ENCODE results near the gene GATC.
"Not testable (repeated sequence)": the region's sequence is repeated elsewhere in the genome, so short reads cannot be mapped to it uniquely, and the experiment has no call there.

GATC gene

DNA sequence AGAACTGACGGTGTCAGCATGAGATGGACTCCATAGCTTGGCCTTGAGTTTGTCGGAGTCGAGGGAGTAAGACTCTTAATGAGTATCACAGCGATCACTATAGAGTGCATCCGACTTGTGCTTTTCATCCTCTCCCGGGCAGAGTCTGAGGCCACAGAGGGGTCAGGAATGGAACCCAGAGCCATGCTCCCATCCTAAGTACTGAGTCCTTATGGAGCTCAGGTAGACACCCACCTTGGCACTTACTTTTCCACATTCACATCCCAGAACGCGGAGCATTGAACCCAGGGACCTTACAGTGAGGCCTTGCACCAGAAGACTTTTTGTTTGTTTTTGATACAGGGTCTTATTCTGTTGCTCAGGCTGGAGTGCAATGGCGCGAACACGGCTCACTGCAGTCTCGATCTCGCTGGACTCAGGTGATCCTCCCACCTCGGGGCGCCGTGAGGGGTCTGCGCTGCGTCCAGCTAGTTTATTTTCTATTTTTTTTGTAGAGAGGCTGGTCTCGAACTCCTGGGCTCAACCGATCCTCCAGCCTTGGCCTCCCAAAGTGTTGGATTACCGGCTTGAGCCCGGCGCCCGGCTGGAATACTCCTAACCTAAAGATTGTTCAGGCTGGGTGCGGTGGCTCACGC is 24.0 kb downstream of the GATC start:
- no peak for DNase-seq

DNA sequence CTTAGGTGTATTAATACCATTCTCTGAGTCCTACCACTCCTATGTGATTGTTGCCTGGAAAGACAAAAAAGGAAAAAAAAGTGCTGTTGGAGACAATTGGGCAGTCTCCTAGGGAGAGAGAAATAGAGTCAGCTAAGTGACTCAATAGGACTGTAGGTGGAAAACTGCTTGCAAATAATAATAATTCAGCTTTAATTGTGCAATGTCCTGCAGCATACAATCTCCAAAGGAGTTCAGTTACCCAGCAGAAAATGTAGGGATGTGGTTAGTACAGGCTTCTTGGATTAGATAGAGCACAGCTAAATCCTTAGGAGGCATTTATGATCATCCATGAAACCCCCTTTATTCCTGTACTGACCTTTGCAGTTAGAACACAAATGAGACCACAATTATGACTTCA is 26.3 kb downstream of the GATC start:
- no peak for DNase-seq

GRCh38 chr12:120473807-120474615 is 27.8 kb downstream of the GATC start:
- peak; percentile 13 for DNase-seq

GRCh38 chr12:120474616-120474960 is 28.3 kb downstream of the GATC start:
- DNase-seq, result no peak

GRCh38 chr12:120475643-120476042 is 29.4 kb downstream of the GATC start:
- DNase-seq, result no peak

- DNase-seq, result no peak
Measured at GRCh38 chr12:120479458-120479857, 33.2 kb downstream of the GATC start.

DNA sequence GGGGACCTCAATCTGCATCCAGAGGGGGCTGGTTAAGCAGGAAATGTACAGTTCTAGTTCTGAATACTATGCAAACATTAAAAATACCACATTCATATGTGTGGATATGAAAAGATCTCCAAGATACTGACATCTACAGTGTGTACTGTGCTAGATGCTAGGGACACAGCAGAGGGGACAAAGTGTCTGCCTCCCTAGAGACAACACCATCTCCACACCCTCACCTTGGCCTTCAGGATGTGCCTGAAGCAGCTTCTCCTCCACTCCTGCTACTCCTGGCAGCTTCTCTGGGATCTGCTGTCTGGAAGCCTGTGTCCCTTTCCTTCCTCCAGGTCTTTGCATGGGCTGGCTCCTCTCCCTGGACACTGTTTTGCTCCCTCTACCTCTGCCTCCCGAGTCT is 34.0 kb downstream of the GATC start:
- DNase-seq, result no peak

DNA sequence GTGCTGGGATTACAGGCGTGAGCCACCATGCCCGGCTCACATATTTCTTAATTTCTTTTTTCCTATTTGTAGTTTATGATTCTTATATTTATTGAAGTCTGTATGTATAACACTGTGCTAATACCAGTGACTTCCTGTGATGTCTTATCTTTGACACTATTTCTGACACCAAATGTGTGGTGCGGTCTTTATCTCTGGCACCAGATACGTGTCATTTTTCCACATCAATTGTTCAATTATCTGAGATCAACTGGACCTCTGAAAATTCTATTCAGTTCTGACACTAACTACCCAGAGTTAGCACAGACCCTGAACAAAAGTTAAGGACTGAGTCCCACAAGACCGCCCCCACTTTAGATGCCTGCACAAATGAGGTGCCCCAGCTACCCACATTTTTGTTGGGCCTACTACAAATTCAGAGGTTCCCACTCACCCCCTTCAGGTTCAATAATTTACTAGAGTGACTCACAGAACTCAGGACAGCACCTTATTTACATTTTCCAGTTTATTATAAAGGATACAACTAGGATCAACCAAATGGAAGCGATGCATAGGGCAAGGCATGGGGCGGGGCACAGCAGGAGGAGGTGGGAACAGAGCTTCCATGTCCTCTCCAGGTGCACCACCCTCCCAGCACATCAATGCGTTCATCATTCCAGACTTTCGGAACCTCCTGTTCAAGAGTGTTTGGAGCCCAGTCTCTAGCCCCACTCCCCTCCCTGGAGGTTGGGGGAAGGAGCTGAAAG is 35.0 kb downstream of the GATC start:
- no peak for DNase-seq

- DNase-seq, result no peak
Measured at GRCh38 chr12:120483621-120484020, 37.4 kb downstream of the GATC start.

GRCh38 chr12:120485961-120486881 is 40.0 kb downstream of the GATC start:
- no peak for DNase-seq

- DNase-seq, result not testable (repeated sequence)
Measured at GRCh38 chr12:120487552-120487951, 41.3 kb downstream of the GATC start.

- DNase-seq, result no peak
Measured at GRCh38 chr12:120488057-120488640, 41.9 kb downstream of the GATC start.

DNA sequence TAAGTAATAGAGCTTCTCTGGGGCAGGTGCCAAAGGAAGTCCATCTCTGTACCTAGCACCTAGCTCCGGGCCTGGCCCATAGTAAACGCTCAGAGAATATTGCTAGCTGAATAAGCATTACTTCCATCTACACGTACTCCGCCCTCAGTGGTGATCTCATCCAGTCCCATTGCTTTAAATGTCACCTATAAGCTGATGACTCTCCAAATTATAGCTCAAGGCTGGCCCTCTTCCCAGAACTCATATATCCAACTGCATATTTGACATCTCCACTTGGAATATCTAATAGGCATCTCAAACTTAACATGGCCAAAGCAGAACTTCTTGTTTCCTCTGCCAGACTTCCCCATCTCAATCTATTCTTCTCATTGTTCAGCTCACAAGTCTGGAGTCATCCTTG is 42.8 kb downstream of the GATC start:
- DNase-seq, result no peak

GRCh38 chr12:120490325-120490724 is 44.1 kb downstream of the GATC start:
- no peak for DNase-seq

DNA sequence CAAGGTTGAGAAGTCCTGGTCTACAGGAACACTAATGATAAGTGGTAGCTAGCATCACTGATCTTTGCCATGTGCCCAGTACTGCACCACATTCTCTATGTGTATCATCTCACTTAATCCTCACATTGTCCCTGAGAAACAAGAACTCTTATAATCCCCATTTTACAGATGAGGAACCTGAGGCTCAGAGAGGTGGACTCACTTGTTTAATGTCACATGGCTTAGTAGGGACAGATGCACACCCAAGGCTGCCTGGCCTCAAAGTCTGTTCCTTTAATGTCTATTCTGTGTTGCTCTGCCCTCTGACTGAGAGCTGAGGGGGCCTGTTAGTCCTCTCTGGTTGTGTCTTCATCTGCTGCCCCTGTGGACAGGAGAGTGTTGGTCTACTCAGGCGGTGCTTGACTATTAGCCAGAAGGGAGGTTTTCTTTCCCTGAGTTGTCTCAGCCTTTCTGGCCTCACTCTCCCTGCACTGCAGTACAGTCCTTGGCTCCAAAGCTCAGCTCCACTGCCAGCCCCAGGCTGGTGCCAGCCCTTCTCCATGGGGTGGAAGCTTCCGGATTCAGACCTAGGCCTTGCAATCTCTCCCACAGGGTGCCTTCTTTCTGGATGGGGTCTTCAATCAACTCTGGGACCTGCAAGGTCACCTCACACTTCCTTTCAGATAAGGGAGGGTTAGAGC is 44.7 kb downstream of the GATC start:
- DNase-seq, result no peak

- DNase-seq, result no peak
Measured at GRCh38 chr12:120495186-120495730, 49.0 kb downstream of the GATC start.

GRCh38 chr12:120495731-120496412 is 49.6 kb downstream of the GATC start, which contains the start of gene DYNLL1:
Gene DYNLL1, plus strand, starts transcription at chr12:120496113. Its CDS starts 309 bp downstream, at chr12:120496422.
- DNase-seq, result peak; percentile 92

DNA sequence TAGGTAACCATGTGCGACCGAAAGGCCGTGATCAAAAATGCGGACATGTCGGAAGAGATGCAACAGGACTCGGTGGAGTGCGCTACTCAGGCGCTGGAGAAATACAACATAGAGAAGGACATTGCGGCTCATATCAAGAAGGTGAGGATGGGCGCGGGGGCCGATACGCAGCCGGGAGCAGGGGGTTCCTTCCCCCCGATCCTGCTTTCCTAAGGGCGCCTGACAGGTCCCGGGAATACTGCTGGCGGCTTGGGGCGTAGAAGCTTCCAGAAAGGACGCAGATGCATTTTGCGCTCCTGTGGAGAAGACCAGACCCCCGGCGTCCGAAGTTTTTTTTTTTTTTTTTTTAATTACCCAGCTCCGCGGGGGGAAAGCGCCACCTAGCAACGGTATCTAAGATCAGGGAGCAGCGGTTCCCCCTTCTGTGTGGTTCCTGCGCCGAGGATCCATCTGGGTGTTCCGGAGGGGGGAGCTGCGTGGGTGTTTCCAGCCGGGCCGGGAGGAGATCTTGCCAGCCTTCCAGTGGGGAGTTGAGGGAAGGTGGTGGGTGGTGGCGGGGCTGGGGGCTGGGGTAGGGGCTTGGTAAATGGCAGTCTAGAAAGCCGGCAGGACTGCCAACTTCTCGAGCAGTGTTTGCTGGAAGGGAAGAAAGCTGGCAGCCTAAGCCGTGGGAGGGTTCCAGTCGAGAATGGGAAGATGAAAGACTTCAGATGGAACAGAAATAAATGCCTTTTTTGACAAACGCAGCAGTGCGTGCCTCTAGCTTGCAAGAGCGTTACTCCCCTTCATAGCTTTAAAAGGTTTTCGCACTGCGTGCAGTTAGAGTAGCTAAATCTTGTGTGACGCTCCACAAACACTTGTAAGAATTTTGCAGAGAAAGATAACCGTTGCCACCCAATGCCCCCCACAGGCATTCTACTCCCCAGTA is 50.4 kb downstream of the GATC start:
- no peak for DNase-seq

DNA sequence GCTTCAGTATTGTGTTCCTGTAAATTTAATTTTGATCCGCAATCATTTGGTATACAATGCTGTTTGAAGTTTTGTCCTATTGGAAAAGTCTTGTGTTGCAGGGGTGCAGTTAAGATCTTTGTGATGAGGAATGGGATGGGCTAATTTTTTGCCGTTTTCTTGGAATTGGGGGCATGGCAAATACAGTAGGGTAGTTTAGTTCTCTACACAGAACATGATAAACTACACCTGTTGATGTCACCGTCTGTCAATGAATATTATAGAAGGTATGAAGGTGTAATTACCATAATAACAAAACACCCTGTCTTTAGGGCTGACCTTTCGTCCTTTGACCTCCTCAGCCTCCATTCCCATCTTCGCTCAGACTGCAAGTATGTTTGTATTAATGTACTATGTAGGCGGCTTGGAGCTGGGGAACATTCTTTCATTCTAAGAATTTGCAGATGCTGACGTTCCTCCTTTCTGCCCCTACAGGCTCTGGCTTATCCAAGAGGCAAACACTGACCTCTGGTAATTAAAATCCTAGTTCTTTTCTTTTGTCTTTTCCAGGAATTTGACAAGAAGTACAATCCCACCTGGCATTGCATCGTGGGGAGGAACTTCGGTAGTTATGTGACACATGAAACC is 51.4 kb downstream of the GATC start:
- DNase-seq, result no peak
